Neuron (in vitro differentiated cells): ENCODE measurements around the gene VRTN.
"Not testable (repeated sequence)": the region's sequence is repeated elsewhere in the genome, so short reads cannot be mapped to it uniquely, and the experiment has no call there.

ENCODE experiments used
- H2AFZ ChIP-seq: one replicate; pipeline ENCODE4 v1.6.1; 2013; ENCODE audit warnings: low read depth, mild to moderate bottlenecking, inconsistent platforms, low read length, moderate library complexity
- H3K27me3 ChIP-seq: one replicate; pipeline ENCODE4 v1.6.1; 2013; ENCODE audit warnings: low read length; ENCODE audit not compliant: insufficient read depth
- H3K36me3 ChIP-seq: one replicate; pipeline ENCODE4 v1.6.1; 2013; ENCODE audit warnings: low read length; ENCODE audit not compliant: insufficient read depth
- H3K4me1 ChIP-seq: one replicate; pipeline ENCODE4 v1.6.1; 2013; ENCODE audit warnings: low read length; ENCODE audit not compliant: insufficient read depth
- H3K4me3 ChIP-seq: 2 replicates; pipeline ENCODE4 v1.5.1; 2013; ENCODE audit warnings: mild to moderate bottlenecking, low read length, moderate library complexity
- H3K9me3 ChIP-seq: one replicate; pipeline ENCODE4 v1.6.1; 2013; ENCODE audit warnings: low read length

Gene VRTN

DNA sequence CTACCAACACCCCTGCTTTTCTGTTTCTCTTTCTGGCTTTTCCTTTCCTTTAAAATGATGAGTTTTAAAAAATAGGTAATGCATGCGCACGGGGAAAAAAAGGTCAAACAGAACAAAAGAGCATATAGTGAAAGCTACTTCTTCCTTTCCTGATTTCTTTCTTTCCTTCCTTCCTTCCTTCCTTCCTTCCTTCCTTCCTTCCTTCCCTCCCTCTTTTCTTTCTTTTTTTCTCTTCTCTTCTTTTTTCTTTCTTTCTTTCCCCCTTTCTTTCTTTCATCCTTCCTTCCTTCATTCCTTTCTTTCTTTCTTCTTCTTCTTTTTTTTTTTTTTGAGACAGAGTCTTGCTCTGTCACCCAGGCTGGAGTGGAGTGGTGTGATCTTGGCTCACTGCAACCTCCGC, 42.2 kb downstream of the VRTN start:
- peaks cover 27% of the 10 kb centered on the region for H3K27me3 ChIP-seq
- not testable (repeated sequence) for H3K9me3 ChIP-seq, H3K4me3 ChIP-seq, H2AFZ ChIP-seq, H3K36me3 ChIP-seq, H3K4me1 ChIP-seq

DNA sequence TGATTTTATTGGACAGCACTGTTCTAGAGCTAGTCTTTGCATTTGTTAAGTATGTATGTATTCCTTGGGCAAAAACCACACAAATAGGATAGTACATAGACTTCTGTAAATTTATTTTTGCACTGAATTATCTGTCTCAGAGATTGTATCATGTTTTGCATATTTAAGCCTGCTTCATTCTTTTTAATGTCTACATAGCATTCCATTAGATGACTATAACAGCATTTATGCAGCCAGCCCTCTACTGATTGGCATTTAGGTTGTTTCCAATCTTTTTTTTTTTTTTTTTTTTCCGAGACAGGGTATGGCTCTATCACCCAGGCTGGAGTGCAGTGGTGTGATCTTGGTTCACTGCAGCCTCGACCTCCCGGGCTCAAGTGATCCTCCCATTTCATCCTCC, 43.2 kb downstream of the VRTN start:
- Histone ChIP-seq H3K27me3 (peaks cover 23% of the 10 kb centered on the region), H3K36me3 (no peaks in the 10 kb centered on the region), H3K4me3 (no peak overlapping the region), H2AFZ (no peak overlapping the region), H3K9me3 (no peaks in the 10 kb centered on the region), H3K4me1 (no peaks in the 10 kb centered on the region)

DNA sequence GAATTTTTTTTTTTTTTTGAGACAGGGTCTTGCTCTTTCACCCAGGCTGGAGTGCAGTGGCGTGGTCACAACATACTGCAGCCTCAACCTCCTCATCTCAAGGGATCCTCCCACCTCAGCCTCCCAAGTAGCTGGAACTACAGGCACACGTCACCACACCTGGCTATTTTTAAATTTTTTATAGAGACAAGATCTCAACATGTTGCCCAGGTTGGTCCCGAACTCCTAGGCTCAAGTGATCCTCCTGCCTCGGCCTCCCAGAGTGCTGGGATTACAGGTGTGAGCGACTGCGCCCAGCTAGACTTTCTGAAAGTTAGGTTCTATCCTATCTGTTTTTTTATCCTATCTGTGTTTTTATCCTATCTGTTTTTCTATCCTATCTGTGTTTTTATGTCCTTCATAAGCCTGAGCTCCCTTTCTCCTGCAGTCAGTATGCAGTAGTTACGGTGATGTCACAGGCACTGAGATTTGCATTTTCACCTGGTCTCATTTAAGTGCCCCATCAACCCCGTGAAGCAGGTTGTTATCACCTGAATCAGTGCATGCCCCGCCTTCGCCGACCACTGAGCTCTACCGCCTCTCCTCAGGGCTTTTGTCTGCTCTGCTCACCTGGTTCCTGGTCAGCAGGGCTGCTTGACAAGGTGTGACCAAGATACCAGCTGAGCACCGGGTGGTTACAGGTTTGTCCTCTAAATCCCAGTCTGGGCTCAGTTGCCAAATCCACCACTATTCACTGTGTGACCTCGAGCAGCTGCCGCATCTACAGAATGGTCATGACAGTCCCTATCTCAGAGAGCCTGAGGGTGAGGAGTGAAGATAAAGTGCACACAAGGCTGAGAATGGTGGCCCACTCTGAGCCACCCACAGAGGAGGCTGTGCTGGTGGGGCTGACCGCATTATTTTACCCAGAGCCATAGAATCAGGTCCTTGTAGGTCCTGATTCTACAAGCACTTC, 44.6 kb downstream of the VRTN start:
- Histone ChIP-seq H3K27me3 (peaks cover 19% of the 10 kb centered on the region), H3K9me3 (no peaks in the 10 kb centered on the region), H3K4me1 (no peaks in the 10 kb centered on the region), H3K36me3 (no peaks in the 10 kb centered on the region), H3K4me3 (no peak overlapping the region), H2AFZ (no peak overlapping the region)

DNA sequence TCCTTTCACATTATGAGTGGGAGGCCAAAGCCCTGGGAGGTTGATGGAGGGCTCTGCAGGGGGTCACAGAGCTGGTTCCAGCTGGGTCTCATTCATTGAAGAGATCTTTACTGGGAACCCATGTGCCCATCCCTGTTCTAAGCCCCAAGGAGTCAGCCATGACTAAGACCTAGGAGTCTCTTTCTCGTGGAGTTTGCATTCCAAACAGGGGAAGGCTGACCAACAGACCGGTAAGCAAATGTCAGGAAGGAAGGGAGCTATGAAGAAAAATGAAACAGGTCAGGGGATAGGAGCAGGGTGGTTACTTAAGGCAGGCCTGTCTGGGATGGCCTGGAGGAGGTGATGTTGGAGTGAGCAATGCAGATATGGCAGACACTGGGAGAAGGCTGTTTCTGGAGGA, 46.3 kb downstream of the VRTN start:
- Histone ChIP-seq H3K36me3 (no peaks in the 10 kb centered on the region), H3K4me3 (no peak overlapping the region), H2AFZ (no peak overlapping the region), H3K4me1 (no peaks in the 10 kb centered on the region), H3K9me3 (no peaks in the 10 kb centered on the region), H3K27me3 (peaks cover 13% of the 10 kb centered on the region)

DNA sequence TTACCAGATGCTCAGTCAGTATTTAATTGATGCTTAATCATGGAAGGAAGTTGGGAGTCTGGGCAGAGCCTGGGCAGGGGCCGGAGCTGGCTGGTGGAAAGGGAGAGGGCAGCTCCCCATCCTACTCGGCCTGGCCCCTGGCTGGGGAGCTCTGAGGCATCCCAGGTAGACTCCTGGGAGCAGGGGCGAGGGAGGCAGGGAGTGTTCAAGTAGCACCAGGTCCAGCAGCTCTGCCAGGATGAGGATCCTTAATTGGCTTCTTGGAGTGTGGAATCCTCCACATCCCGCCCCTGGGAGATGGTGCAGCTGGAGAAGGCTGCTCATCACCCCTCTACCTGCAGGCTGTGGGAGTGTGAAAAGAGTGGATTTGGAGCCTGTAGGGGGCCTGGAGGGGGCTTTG, 46.8 kb downstream of the VRTN start:
- Histone ChIP-seq H2AFZ (no peak overlapping the region), H3K9me3 (no peaks in the 10 kb centered on the region), H3K36me3 (no peaks in the 10 kb centered on the region), H3K4me3 (no peak overlapping the region), H3K27me3 (peaks cover 15% of the 10 kb centered on the region), H3K4me1 (no peaks in the 10 kb centered on the region)

DNA sequence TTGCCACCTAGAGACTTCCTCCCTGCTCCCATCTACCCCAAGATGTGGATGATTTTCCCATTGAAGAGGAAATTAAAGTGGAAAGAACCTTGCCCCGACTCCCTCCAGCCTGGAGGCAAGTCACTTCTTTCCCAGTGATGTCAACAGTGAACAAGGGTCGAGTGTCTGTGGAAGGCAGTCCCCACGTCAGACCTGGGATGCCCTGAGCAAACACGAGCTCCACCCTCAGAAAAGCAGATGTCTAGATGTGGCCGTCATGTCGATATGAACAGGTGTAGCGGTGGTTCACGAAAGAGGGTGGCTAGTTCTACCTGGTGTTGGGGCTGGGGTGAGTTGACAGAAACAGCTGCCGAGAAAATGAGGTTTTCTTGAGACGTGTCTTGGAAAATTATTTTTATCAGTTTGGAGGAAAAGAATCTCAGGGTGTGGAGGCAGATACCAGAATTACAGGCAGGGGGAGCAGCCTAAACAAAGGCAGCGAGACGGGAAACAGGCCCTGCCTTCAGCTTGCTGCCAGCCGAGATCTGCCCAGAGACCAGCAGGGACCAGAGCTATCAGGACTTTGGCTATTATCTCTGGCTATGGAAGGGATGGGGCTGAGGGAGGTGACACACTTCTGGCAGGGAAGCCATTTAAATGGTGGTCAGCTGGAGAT, 51.9 kb downstream of the VRTN start:
- H3K27me3 ChIP-seq, result peaks cover 11% of the 10 kb centered on the region
- H3K9me3 ChIP-seq, result no peaks in the 10 kb centered on the region
- no peaks in the 10 kb centered on the region for H3K36me3 ChIP-seq
- H3K4me1 ChIP-seq, result peaks cover 21% of the 10 kb centered on the region
- H2AFZ ChIP-seq, result no peak overlapping the region
- no peak overlapping the region for H3K4me3 ChIP-seq

DNA sequence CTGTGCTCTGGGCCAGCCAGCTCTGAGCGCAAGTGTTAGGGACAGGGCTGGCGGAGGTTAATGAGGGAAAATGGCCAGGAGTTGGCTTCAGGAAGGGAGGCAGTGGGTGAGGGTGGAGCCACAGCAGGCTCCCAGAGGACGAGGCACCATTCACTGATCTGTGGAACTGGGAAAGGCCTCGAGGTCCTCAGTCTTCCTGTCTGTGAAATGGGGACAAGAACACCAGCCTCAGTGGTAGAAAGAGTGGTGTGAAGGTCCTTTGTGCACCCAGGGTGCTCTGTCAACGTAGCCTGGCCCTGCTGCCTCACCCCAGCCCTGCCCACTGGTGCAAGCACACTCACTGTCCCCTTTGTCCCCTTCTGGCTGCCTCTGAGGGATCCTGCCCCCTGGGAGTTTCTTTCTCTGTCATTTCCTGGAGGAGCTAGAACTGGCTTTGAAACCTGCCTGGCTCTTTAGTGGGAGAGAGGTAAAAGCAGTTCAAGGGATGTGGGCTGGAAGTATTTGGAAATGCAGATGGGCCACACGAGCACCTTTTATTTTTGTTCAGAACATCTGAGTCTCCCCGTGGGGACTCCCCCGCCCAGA, 52.7 kb downstream of the VRTN start:
- H3K9me3 ChIP-seq, result no peaks in the 10 kb centered on the region
- H2AFZ ChIP-seq, result no peak overlapping the region
- no peaks in the 10 kb centered on the region for H3K36me3 ChIP-seq
- H3K4me3 ChIP-seq, result no peak overlapping the region
- peaks cover 21% of the 10 kb centered on the region for H3K4me1 ChIP-seq
- peaks cover 7% of the 10 kb centered on the region for H3K27me3 ChIP-seq

DNA sequence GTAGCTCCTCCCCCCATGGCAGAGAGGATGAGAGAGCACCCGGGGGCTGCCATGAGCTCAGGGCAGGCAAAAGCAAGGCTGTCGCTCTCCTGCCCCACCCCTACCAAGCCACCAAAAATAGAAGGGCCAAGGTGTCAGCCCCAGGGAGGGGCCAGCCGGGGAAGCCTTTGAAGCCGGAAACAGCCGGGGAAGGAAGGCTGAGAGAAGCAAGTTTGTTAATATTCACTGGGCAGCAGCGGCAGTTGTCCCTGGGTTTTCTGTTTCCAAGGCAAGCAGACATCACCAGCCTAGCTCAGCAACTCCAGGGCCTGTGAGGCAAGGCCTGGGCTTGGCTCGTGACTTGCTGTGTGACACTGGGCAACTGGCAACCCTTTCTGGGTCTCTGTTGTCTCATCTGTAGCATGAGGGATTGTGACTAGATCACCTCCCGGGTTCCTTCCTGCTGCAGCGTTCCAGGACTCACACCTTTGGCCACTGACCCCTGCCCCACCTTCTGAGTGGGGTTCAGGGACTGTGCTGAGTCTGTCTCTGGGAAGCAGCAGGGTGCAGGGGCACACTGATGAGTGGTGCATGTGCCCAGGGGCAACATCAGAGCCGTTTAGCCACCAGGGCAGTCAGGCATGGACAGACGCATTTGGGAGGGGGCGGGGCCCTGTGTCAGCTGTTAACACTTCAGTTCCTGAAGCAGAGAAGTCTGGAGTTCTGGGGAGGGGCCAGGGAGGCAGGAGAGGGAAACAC, 53.4 kb downstream of the VRTN start:
- Histone ChIP-seq H3K9me3 (no peaks in the 10 kb centered on the region), H2AFZ (peak overlapping the region; percentile 12), H3K4me3 (peak overlapping the region; percentile 8), H3K36me3 (no peaks in the 10 kb centered on the region), H3K4me1 (peaks cover 21% of the 10 kb centered on the region), H3K27me3 (peaks cover 7% of the 10 kb centered on the region)

DNA sequence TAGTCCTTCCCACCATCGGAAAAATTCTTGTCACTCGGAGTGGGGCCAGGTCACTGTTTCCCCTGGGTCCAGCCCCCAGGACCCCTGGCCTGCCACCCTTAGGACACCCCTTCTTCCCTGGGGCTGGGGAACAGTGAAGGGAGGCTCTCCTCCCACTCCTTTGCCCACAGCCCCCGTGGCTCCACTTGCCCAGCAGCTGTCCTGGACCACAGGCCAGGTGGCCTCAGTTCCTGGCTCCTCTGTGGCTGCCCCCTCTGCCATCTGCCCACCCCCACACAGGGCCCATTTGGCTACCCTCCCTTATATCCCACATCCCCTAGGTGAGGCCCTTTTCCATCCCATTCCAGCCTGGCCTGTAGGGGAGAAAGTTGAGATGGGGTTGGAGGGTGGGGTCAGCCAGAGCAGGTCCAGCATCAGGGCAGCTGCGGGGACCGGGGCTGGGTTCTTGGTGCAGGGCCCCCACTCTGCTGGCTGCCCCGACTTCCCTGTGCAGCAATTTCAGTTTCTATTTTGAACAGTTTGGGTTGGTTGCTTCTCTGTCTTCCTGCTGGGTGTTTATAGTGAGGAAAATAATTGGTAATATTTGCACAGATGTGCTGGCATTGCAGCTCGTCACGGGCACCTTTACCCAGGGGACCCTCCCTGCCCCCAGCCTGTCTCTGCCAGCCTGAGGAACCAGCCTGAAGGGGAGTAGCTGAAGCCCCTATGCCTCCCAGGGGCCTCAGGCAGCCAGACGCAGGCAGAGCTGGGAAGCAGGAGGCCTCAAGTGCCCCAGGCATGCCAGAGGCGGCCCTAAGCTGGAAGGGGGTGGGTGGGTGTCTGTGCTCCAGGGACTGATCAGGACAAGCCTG, 54.4 kb downstream of the VRTN start:
- no peak overlapping the region for H2AFZ ChIP-seq
- peaks cover 9% of the 10 kb centered on the region for H3K27me3 ChIP-seq
- H3K4me1 ChIP-seq, result peaks cover 21% of the 10 kb centered on the region
- no peaks in the 10 kb centered on the region for H3K36me3 ChIP-seq
- no peaks in the 10 kb centered on the region for H3K9me3 ChIP-seq
- H3K4me3 ChIP-seq, result no peak overlapping the region

DNA sequence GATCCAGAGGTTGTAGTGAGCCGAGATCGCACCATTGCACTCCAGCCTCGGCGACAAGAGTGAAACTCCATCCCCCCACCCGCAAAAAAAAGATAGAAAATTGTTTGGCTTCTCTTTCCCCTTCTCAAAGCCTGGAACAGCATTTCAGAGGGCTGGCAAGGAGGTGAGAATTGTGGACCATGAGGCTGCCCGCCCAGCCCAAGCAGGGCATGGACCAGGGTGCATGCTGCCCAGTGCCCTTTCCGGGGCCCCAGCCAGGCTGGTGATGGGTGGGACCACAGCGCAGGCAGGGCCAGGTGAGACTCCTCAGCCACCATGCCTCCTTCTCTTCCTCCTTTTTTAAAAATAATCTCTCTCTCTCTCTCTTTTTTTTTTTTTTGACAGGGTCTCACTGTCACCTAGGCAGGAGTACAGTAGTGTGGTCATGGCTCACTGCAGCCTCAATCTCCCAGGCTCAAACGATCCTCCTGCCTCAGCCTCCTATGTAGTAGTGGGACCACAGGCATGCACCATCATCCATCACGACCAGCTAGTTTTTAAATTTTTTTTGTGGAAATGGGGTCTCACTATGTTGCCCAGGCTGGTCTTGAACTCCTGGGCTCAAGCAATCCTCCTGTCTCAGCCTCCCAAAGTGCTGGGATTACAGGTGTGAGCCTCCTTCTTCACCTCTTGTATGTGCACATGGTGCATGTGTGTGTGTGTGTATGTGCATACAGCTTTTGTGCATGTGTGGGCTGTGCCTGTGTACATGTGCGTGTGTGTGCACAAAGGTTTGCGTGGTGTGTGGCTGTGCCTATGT, 55.5 kb downstream of the VRTN start:
- no peak overlapping the region for H3K4me3 ChIP-seq
- H3K27me3 ChIP-seq, result peaks cover 13% of the 10 kb centered on the region
- H3K36me3 ChIP-seq, result no peaks in the 10 kb centered on the region
- H3K9me3 ChIP-seq, result no peaks in the 10 kb centered on the region
- peaks cover 21% of the 10 kb centered on the region for H3K4me1 ChIP-seq
- no peak overlapping the region for H2AFZ ChIP-seq

DNA sequence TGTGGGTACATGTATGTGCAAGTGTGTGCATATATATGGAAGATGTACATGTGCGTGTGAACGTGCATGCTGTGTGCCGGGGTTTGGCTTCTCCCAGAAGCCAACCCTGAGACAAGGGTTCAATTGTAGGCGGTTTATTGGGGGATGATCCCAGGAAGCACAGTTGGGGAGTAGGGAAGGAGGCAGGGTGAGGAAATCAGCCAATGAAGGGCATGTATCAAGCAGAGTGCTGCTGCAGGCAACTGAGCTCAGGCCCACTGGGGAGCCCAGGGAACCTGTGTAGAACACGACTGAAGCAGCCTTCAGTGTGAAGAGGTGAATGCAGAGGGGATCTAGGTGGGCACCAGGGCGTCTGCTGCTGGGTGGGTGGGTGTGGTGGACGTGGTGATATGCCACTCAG, 56.2 kb downstream of the VRTN start:
- no peak overlapping the region for H2AFZ ChIP-seq
- H3K4me3 ChIP-seq, result no peak overlapping the region
- peaks cover 21% of the 10 kb centered on the region for H3K4me1 ChIP-seq
- H3K36me3 ChIP-seq, result no peaks in the 10 kb centered on the region
- peaks cover 11% of the 10 kb centered on the region for H3K27me3 ChIP-seq
- no peaks in the 10 kb centered on the region for H3K9me3 ChIP-seq

DNA sequence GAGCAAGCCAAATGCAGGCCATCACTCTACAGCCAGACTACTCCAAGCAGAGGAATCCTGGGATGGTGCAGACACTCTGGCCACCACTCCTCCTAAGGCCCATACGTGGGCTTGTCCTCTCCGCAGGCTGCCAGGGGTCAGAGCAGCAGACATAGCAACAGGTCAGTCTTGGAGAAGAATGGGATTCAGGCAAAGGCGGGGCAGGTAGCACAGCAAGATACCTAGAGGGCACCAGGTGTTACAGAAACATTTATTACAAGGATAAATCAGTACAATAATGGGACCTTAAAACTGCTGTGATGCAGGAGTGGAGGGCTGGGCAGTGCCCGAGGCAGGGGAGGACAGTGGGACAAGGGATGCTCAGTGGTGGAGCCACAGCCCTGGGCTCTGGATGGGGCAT, 57.4 kb downstream of the VRTN start:
- Histone ChIP-seq H3K4me3 (no peak overlapping the region), H3K4me1 (peaks cover 21% of the 10 kb centered on the region), H3K27me3 (peaks cover 6% of the 10 kb centered on the region)

More for the DNA sequence above, 57.4 kb downstream of the VRTN start:
- no peaks in the 10 kb centered on the region for H3K9me3 ChIP-seq
- no peak overlapping the region for H2AFZ ChIP-seq
- no peaks in the 10 kb centered on the region for H3K36me3 ChIP-seq
